BE2C (cell line): ENCODE results near the gene OLFML2A.

ENCODE experiments used
- DNase-seq: peaks from one replicate; pipeline ENCODE4 v3.0.0-alpha.2; 2020
- H3K27me3 ChIP-seq: fragments of 250-450 bp; sonication (Bioruptor Pico); 2 replicates; pipeline ENCODE4 v1.5.1; 2020; ENCODE audit warnings: mild to moderate bottlenecking
- H3K36me3 ChIP-seq: fragments of 250-450 bp; sonication (Bioruptor Pico); 2 replicates; pipeline ENCODE4 v1.5.1; 2020; ENCODE audit warnings: mild to moderate bottlenecking
- H3K4me1 ChIP-seq: fragments of 250-450 bp; sonication (Bioruptor Pico); 2 replicates; pipeline ENCODE4 v1.5.1; 2020
- H3K4me3 ChIP-seq: 2 replicates; pipeline ENCODE4 v1.5.1; 2011; ENCODE audit warnings: low read depth, low read length
- H3K9me3 ChIP-seq: fragments of 250-450 bp; sonication (Bioruptor Pico); 2 replicates; pipeline ENCODE4 v1.5.1; 2020
- TF ChIP-seq, protein P1 (sequence below): IDR thresholded peaks from 2 replicates; pipeline ENCODE4 v1.5.1; 2012; ENCODE audit warnings: mild to moderate bottlenecking, low read depth, low read length

OLFML2A gene

DNA sequence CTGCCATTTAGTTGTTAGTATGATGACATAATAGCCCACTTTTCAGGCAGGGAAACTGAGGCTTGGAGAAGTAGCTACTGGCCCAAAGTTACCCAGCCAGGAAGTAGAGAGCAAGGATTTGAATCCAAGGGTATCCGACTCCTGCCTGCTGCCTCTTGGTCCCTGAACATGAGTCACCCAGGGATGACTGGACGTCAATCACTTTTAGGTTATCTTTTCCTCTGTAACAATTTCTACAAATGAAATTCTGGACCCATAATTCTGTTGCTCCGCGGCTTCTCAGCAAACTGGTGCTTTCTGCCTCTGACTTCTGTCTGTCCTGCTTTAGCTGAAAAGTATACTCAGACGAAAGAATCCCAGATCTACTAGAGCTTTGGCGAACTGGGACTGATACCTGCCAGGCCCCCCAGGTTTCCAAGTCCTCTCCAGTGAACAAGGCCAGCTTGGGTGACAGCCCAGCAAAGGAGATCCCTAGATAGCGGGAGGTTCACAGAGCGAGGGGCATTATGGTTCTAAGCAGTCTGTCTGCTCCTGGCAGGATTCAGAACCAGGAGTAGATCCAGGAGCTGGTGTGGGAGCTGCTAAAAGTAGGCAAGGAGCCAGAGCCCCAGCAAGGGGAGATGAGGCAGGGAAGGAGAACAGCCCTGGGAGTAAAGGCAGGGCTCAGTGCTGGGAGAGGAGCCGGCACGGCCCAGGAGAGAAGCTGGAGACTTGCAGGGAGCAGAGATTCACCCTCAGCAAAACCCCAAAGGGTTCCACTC, 20.6 kb downstream of the OLFML2A start:
- H3K4me3 ChIP-seq: no peak overlapping the region
- no peaks in the 10 kb centered on the region for H3K4me1 ChIP-seq
- peak; percentile 59 for DNase-seq
- no peaks in the 10 kb centered on the region for H3K27me3 ChIP-seq
- TF ChIP-seq, protein P1, sequence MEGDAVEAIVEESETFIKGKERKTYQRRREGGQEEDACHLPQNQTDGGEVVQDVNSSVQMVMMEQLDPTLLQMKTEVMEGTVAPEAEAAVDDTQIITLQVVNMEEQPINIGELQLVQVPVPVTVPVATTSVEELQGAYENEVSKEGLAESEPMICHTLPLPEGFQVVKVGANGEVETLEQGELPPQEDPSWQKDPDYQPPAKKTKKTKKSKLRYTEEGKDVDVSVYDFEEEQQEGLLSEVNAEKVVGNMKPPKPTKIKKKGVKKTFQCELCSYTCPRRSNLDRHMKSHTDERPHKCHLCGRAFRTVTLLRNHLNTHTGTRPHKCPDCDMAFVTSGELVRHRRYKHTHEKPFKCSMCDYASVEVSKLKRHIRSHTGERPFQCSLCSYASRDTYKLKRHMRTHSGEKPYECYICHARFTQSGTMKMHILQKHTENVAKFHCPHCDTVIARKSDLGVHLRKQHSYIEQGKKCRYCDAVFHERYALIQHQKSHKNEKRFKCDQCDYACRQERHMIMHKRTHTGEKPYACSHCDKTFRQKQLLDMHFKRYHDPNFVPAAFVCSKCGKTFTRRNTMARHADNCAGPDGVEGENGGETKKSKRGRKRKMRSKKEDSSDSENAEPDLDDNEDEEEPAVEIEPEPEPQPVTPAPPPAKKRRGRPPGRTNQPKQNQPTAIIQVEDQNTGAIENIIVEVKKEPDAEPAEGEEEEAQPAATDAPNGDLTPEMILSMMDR: no peak
- H3K36me3 ChIP-seq: no peaks in the 10 kb centered on the region
- no peaks in the 10 kb centered on the region for H3K9me3 ChIP-seq

DNA sequence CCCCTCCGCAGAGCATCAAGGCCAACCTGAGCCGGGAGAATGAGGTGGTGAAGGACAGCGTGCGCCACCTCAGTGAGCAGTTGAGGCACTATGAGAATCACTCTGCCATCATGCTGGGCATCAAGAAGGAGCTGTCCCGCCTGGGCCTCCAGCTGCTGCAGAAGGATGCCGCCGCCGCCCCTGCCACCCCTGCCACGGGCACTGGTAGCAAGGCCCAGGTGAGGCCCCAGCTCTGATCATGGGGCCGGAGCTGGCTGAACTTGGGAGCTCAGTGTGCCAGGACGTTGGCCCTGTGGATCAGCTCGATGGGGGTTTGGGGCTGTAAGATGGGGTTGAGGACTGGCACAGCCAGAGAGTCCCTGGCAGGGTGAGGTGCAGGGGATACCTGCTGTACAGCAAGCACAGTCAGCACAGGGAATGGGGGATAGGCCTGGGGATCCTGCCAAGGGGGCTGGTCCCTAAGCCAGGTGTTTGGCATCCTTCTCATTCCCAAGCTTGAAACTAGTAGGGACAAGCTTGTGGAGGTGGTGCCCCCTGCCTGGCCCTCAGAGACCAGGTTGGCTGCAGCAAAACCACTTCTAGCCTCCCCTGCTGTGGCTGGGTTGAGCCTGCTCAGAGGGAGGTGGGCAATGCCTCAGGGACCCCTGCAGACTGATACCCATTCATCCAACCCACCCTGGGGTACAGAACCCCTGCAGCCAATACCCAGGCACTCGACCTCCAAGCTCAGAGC, 22.5 kb downstream of the OLFML2A start:
- no peaks in the 10 kb centered on the region for H3K36me3 ChIP-seq
- TF ChIP-seq, protein P1: no peak
- no peak overlapping the region for H3K4me3 ChIP-seq
- no peaks in the 10 kb centered on the region for H3K27me3 ChIP-seq
- H3K4me1 ChIP-seq: no peaks in the 10 kb centered on the region
- H3K9me3 ChIP-seq: no peaks in the 10 kb centered on the region
- DNase-seq: no peak

DNA sequence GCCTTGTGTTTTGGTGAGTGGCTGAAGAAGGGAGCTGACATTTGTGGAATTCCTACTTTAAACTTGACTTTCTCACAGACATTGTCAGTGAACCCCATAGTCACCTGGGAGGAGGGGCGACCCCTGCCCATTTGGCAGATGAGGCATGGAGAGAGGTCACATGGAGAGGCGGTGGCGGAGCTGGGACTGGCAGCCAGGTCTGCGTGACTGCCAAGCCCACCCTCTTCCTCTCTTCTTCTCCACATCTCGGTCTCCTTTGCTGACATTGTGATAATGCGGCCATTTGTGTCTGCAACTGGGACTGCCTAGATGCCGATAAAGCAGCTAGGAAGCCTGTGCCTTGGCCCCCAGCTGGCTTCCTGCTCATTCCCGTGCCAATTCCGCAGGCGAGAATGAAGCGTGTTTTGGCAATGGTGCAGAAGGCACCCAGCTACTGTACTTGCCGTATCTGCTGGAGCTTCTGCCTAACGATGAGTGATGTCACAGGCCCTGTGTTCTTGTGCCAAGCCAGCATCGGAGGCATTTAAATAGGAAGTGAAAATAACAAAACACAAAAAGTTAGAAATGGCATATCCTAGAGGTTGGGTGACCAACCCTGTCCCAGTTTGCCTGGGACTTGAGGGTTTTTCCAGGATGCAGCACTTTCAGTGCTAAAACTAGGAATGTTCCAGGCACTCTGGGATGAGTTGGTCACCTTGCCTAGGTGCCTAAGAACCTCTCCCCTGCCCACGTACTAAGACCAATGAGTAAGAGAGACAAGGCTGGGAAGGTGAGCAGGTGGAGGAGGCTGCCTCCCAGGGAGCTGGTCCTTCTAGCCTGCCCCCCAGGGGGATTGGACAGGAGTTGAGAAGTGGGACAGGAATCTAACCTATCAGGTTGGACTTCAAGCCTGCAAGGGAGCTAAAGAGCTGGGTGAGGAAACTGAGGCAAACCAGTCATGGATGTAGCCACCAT, 23.6 kb downstream of the OLFML2A start:
- Histone ChIP-seq H3K36me3 (no peaks in the 10 kb centered on the region), H3K9me3 (no peaks in the 10 kb centered on the region), H3K4me3 (no peak overlapping the region; the same call in 1 of the 2 replicates), H3K27me3 (no peaks in the 10 kb centered on the region), H3K4me1 (no peaks in the 10 kb centered on the region)
- TF ChIP-seq, protein P1: no peak
- peak; percentile 39 for DNase-seq

DNA sequence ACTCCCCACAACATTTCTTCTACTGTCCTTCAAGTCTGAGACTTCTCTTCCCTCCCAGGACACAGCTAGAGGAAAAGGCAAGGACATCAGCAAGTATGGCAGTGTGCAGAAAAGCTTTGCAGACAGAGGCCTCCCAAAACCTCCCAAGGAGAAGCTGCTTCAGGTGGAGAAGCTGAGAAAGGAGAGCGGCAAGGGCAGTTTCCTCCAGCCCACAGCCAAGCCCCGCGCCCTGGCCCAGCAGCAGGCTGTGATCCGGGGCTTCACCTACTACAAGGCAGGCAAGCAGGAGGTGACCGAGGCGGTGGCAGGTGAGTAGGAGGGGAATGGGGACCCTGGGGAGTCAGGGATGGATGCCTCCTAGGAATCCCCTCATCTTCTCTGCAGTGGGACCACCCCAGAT, 24.4 kb downstream of the OLFML2A start:
- no peaks in the 10 kb centered on the region for H3K4me1 ChIP-seq
- no peaks in the 10 kb centered on the region for H3K9me3 ChIP-seq
- no peaks in the 10 kb centered on the region for H3K36me3 ChIP-seq
- no peak overlapping the region for H3K4me3 ChIP-seq
- TF ChIP-seq, protein P1: no peak
- no peaks in the 10 kb centered on the region for H3K27me3 ChIP-seq
- DNase-seq: no peak

DNA sequence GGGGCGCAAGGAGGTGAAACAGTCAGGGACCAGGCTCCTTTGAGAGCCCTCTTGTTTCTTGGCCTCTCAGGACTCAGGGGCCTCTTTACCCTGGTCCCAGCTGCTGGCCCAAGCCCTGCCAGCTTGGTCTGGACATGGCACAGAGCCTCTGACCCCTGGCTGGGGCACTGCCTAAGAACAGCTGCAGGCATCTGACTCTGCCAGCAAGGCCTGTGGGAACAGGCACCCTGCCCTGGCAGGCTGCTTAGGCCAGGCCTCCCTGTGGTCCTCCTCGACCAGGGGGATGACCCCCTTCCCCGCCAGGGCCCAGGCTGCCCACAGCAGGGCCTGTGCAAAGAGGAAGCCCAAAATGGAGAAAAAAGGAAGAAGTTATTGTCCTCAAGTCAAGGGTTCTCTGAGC, 25.5 kb downstream of the OLFML2A start:
- TF ChIP-seq, protein P1: no peak
- Histone ChIP-seq H3K4me3 (no peak overlapping the region), H3K36me3 (no peaks in the 10 kb centered on the region), H3K27me3 (no peaks in the 10 kb centered on the region), H3K4me1 (no peaks in the 10 kb centered on the region), H3K9me3 (no peaks in the 10 kb centered on the region)
- DNase-seq: no peak
